IPS-15b (cell line): ENCODE data around the gene ANO10.
"Not testable (repeated sequence)": the region's sequence is repeated elsewhere in the genome, so short reads cannot be mapped to it uniquely, and the experiment has no call there.

Experiments
- H3K27me3 ChIP-seq: one replicate; pipeline ENCODE4 v1.6.1; 2013; ENCODE audit warnings: low read length; ENCODE audit not compliant: control insufficient read depth, insufficient read depth
- H3K36me3 ChIP-seq: one replicate; pipeline ENCODE4 v1.6.1; 2013; ENCODE audit warnings: low read length; ENCODE audit not compliant: control insufficient read depth, insufficient read depth
- H3K4me1 ChIP-seq: one replicate; pipeline ENCODE4 v1.6.1; 2013; ENCODE audit warnings: mild to moderate bottlenecking, low read length; ENCODE audit not compliant: control insufficient read depth, insufficient read depth
- H3K4me3 ChIP-seq: one replicate; pipeline ENCODE4 v1.5.1; 2013; ENCODE audit warnings: low read depth, low read length
- H3K9ac ChIP-seq: one replicate; pipeline ENCODE4 v1.6.1; 2013; ENCODE audit warnings: low read depth, mild to moderate bottlenecking, low read length
- H3K9me3 ChIP-seq: one replicate; pipeline ENCODE4 v1.6.1; 2013; ENCODE audit warnings: mild to moderate bottlenecking, low read length; ENCODE audit not compliant: control insufficient read depth, insufficient read depth

Gene ANO10

GRCh38 chr3:43505351-43505750 is 116.5 kb downstream of the ANO10 start:
- H3K36me3 ChIP-seq = no peaks in the 10 kb centered on the region
- H3K27me3 ChIP-seq = no peaks in the 10 kb centered on the region
- peaks cover 3% of the 10 kb centered on the region for H3K4me1 ChIP-seq
- H3K9ac ChIP-seq = no peak overlapping the region
- no peaks in the 10 kb centered on the region for H3K9me3 ChIP-seq
- H3K4me3 ChIP-seq = no peak overlapping the region

- Histone ChIP-seq H3K4me1 (peaks cover 3% of the 10 kb centered on the region), H3K9ac (no peak overlapping the region), H3K9me3 (no peaks in the 10 kb centered on the region), H3K27me3 (no peaks in the 10 kb centered on the region), H3K36me3 (no peaks in the 10 kb centered on the region), H3K4me3 (no peak overlapping the region)
Measured at GRCh38 chr3:43503067-43503728, 118.6 kb downstream of the ANO10 start.

DNA sequence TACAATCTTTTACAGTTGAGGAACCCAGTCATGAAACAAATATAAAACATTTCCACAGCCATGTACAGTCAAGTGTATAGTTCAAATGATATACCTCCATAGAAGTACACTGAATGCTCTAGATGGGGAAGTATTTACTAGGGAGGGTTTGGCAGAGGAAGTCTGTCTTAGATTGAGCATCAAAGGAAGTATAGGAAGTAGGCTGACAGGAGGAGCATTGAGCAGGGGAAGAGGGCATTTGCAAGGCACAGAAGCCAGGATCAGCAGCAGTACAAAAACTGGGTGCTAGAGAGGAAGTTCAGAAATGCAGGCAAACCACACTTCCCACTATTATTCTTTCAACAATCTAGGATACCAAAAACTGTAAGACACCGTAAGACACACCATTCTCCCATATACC is 122.6 kb downstream of the ANO10 start:
- Histone ChIP-seq H3K9ac (no peak overlapping the region), H3K36me3 (no peaks in the 10 kb centered on the region), H3K4me3 (no peak overlapping the region), H3K4me1 (peaks cover 7% of the 10 kb centered on the region), H3K27me3 (no peaks in the 10 kb centered on the region), H3K9me3 (no peaks in the 10 kb centered on the region)

DNA sequence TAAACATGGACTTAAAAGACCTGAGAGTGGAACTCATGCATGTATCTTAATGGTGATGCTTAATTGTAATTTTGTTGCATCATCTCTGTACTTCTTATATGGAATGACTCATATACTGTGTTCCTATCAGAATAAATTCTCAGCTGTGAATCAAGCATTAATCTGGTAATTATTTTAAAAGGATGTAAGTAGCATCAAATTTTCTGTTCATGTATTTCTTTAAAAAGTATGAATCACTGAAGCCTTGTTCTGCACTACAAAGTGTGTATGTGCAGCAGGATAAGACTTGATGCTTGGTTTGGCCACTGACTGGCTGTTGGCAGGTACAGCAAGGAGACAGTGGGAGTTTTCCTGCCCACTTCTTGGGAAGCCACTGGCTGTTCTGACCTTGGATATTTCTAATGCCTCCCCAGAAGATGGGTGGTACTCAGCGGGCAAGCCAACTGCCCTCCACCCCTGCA is 123.9 kb downstream of the ANO10 start:
- Histone ChIP-seq H3K9me3 (no peaks in the 10 kb centered on the region), H3K4me1 (peaks cover 4% of the 10 kb centered on the region), H3K27me3 (no peaks in the 10 kb centered on the region), H3K4me3 (no peak overlapping the region), H3K9ac (no peak overlapping the region), H3K36me3 (no peaks in the 10 kb centered on the region)

DNA sequence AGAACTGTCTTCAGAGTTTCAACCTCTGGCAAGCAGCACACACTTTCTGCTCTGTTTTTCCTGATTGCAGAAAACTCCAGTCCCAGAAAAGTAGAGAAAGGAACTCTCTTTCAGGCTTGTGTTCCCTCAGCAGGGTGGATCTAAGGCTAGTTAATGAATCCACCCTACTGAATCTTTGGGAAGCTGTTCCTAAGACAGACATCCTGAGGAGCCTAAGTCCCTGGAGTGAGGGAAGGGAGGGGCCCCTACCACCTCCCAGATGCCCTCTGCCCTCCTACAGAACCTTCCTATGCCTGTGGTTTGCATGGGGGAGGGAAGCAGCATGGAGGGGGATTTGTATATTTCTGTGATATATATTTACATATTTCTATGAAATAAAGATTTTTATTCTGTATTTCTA is 124.4 kb downstream of the ANO10 start:
- peaks cover 4% of the 10 kb centered on the region for H3K4me1 ChIP-seq
- H3K9ac ChIP-seq = no peak overlapping the region
- no peaks in the 10 kb centered on the region for H3K27me3 ChIP-seq
- H3K4me3 ChIP-seq = no peak overlapping the region
- no peaks in the 10 kb centered on the region for H3K36me3 ChIP-seq
- H3K9me3 ChIP-seq = no peaks in the 10 kb centered on the region

GRCh38 chr3:43496740-43497375 is 125.0 kb downstream of the ANO10 start:
- Histone ChIP-seq H3K4me1 (peaks cover 4% of the 10 kb centered on the region), H3K4me3 (no peak overlapping the region), H3K9me3 (no peaks in the 10 kb centered on the region), H3K9ac (no peak overlapping the region), H3K27me3 (no peaks in the 10 kb centered on the region), H3K36me3 (no peaks in the 10 kb centered on the region)

DNA sequence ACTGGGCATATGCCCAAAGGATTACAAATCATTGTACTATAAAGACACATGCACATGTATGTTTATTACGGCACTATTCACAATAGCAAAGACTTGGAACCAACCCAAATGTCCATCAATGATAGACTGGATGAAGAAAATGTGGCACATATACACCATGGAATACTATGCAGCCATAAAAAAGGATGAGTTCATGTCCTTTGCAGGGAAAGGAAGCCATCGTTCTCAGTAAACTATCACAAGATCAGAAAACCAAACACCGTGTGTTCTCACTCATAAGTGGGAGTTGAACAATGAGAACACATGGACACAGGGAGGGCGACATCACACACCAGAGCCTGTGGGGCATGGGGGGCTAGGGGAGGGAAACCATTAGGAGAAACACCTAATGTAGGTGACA is 128.9 kb downstream of the ANO10 start:
- not testable (repeated sequence) for H3K27me3 ChIP-seq, H3K36me3 ChIP-seq, H3K9me3 ChIP-seq, H3K4me3 ChIP-seq, H3K9ac ChIP-seq, H3K4me1 ChIP-seq

DNA sequence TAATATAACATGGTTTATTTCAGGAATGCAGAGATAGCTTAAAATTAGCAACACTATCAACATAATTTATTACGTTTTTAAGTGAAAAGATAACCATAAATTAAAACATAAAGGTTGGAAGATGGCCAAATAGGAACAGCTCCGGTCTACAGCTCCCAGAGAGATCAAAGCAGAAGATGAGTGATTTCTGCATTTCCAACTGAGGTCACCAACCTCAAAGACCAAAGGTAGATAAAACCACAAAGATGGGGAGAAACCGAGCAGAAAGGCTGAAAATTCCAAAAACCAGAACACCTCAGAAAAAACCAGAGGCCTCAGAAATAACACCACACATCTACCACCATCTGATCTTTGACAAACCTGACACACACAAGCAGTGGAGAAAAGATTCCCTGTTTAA is 130.0 kb downstream of the ANO10 start:
- H3K36me3 ChIP-seq, H3K4me3 ChIP-seq: not testable (repeated sequence)

DNA sequence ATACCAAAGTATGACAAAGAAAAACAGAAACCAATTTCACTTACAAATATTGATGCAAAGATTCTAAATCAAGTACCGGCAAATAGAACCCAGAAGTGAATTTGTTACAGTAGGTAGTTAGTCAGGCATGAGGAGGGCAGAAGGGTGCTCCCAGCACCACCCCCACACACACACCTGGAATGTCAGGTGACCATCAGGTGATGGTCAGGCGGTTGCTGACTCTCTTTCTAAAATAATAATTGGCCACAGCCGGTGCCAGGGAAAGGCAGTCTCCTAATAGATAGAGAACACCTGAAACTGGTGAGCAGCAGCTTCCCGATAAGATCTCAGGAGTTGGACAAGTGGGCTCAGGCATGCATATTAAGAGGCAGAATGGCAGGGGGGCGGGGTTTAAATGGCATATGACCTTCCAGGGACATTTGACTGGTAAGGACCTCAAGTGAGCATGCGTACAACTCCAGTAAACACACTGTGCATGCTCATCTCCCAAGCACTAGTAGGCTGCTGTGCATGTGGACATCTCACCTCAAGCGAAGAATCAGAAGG is 131.1 kb downstream of the ANO10 start:
- no peaks in the 10 kb centered on the region for H3K36me3 ChIP-seq
- no peak overlapping the region for H3K9ac ChIP-seq
- H3K4me1 ChIP-seq = peaks cover 4% of the 10 kb centered on the region
- no peaks in the 10 kb centered on the region for H3K27me3 ChIP-seq
- no peak overlapping the region for H3K4me3 ChIP-seq
- no peaks in the 10 kb centered on the region for H3K9me3 ChIP-seq

More for the DNA sequence above, 130.0 kb downstream of the ANO10 start:
- H3K9me3 ChIP-seq, H3K4me1 ChIP-seq, H3K9ac ChIP-seq, H3K27me3 ChIP-seq: not testable (repeated sequence)

- Histone ChIP-seq H3K27me3 (no peaks in the 10 kb centered on the region), H3K36me3 (peaks cover 4% of the 10 kb centered on the region), H3K4me3 (no peak overlapping the region), H3K4me1 (peaks cover 4% of the 10 kb centered on the region), H3K9me3 (no peaks in the 10 kb centered on the region), H3K9ac (no peak overlapping the region)
Measured at GRCh38 chr3:43489930-43490329, 131.9 kb downstream of the ANO10 start.

- Histone ChIP-seq H3K9me3 (no peaks in the 10 kb centered on the region), H3K4me1 (peaks cover 10% of the 10 kb centered on the region), H3K36me3 (peaks cover 8% of the 10 kb centered on the region), H3K27me3 (no peaks in the 10 kb centered on the region), H3K9ac (no peak overlapping the region), H3K4me3 (no peak overlapping the region)
Measured at GRCh38 chr3:43485931-43486330, 135.9 kb downstream of the ANO10 start.

DNA sequence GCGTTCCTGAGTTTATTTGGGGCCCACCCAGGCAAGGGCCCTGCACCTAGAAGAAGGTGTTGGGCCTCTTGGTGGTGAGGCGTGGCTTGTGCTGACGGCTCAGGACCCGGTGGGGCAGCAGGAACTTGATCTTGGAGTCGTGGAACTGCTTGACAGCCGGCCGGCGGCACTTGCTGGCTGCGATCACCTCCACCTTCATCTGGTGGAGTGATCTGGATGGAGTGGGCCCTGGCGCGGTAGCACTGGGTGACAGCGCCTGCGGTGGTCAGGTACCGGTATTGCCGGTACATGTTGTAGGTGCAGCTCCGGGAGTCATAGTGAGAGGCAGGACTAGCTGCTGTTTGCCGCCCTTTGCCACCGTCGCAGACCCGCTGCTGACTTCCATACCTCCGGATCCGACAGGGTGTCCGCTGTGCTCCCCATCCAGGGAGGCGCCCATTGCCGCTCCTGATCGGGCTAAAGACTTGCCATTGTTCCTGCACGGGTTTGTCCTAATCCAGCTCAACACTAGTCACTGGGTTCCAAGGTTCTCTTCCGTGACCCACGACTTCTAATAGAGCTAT is 136.8 kb downstream of the ANO10 start:
- H3K36me3 ChIP-seq = peaks cover 8% of the 10 kb centered on the region
- no peak overlapping the region for H3K9ac ChIP-seq
- H3K27me3 ChIP-seq = no peaks in the 10 kb centered on the region
- H3K9me3 ChIP-seq = no peaks in the 10 kb centered on the region
- no peak overlapping the region for H3K4me3 ChIP-seq
- peaks cover 14% of the 10 kb centered on the region for H3K4me1 ChIP-seq
